Measurements from ENCODE around the gene NEIL3. TPM values are rescaled to one million over a fixed set of nuclear protein-coding genes. Genes with fewer than 3 reads are reported as not detected.

NEIL3 gene
- total and polyA plus RNA-seq, 2 donors (not counting 1 experiment from before 2014, with no cell fraction given): 4.5 to 5.2 TPM

GRCh38 chr4:177271091-177271490 lies 38.6 kb upstream of the NEIL3 start:
- no peak overlapping the region for H3K27ac ChIP-seq (ENCODE audit: insufficient read depth, low read length)
- no peaks in the 10 kb centered on the region for H3K79me2 ChIP-seq (ENCODE audit: control insufficient read depth, insufficient read depth, low read length)
- no peaks in the 10 kb centered on the region for H3K4me1 ChIP-seq (ENCODE audit: control insufficient read depth, extremely low read depth, insufficient read depth, low read length)
- H3K9me3 ChIP-seq (ENCODE audit: control insufficient read depth, insufficient read depth, low read depth, low read length): no peaks in the 10 kb centered on the region
- H3K36me3 ChIP-seq (ENCODE audit: control insufficient read depth, insufficient read depth, low read length): no peaks in the 10 kb centered on the region
- no peaks in the 10 kb centered on the region for H4K20me1 ChIP-seq (ENCODE audit: control insufficient read depth, extremely low read depth, insufficient read depth, low read length)
- no peaks in the 10 kb centered on the region for H3K27me3 ChIP-seq (ENCODE audit: control insufficient read depth, insufficient read depth, low read length)
- no peak overlapping the region for H3K9ac ChIP-seq (ENCODE audit: insufficient read depth, low read length)
- H3K4me3 ChIP-seq (replicated peaks in 1 of 4; ENCODE audit: control extremely low read depth in 1 of 4, insufficient read depth in 1 of 4, low read depth in 3 of 4, low read length in 4 of 4): no peak overlapping the region
- TF ChIP-seq CTCF (conservative IDR thresholded peaks at IDR 0.05 in 1 of 2, IDR thresholded peaks at IDR 0.05 in 1 of 2; ENCODE audit: low read depth in 1 of 2, low read length in 2 of 2) (no peak), EZH2 (IDR thresholded peaks at IDR 0.05; ENCODE audit: low read length, missing control alignments) (no peak)
- DNase-seq (ENCODE audit: low read depth in 2 of 2): no peak
- H2AFZ ChIP-seq (ENCODE audit: low read length): no peak overlapping the region
- H3K4me2 ChIP-seq (ENCODE audit: extremely low read depth, insufficient read depth, low read length): no peak overlapping the region

GRCh38 chr4:177271915-177272766 lies 37.5 kb upstream of the NEIL3 start:
- no peaks in the 10 kb centered on the region for H3K27me3 ChIP-seq (ENCODE audit: control insufficient read depth, insufficient read depth, low read length)
- no peak for DNase-seq (ENCODE audit: low read depth in 2 of 2)
- H2AFZ ChIP-seq (ENCODE audit: low read length): no peak overlapping the region
- H3K9ac ChIP-seq (ENCODE audit: insufficient read depth, low read length): no peak overlapping the region
- no peaks in the 10 kb centered on the region for H4K20me1 ChIP-seq (ENCODE audit: control insufficient read depth, extremely low read depth, insufficient read depth, low read length)
- H3K9me3 ChIP-seq (ENCODE audit: control insufficient read depth, insufficient read depth, low read depth, low read length): no peaks in the 10 kb centered on the region
- H3K27ac ChIP-seq (ENCODE audit: insufficient read depth, low read length): no peak overlapping the region
- no peaks in the 10 kb centered on the region for H3K4me1 ChIP-seq (ENCODE audit: control insufficient read depth, extremely low read depth, insufficient read depth, low read length)
- TF ChIP-seq CTCF (conservative IDR thresholded peaks at IDR 0.05 in 1 of 2, IDR thresholded peaks at IDR 0.05 in 1 of 2; ENCODE audit: low read depth in 1 of 2, low read length in 2 of 2): no peak
- TF ChIP-seq EZH2 (IDR thresholded peaks at IDR 0.05; ENCODE audit: low read length, missing control alignments): no peak
- no peaks in the 10 kb centered on the region for H3K36me3 ChIP-seq (ENCODE audit: control insufficient read depth, insufficient read depth, low read length)
- no peak overlapping the region for H3K4me3 ChIP-seq (replicated peaks in 1 of 4; ENCODE audit: control extremely low read depth in 1 of 4, insufficient read depth in 1 of 4, low read depth in 3 of 4, low read length in 4 of 4)
- no peaks in the 10 kb centered on the region for H3K79me2 ChIP-seq (ENCODE audit: control insufficient read depth, insufficient read depth, low read length)
- no peak overlapping the region for H3K4me2 ChIP-seq (ENCODE audit: extremely low read depth, insufficient read depth, low read length)

GRCh38 chr4:177275999-177276398 lies 33.7 kb upstream of the NEIL3 start:
- DNase-seq (ENCODE audit: low read depth in 2 of 2): no peak
- no peak overlapping the region for H3K9ac ChIP-seq (ENCODE audit: insufficient read depth, low read length)
- H3K27ac ChIP-seq (ENCODE audit: insufficient read depth, low read length): no peak overlapping the region
- H2AFZ ChIP-seq (ENCODE audit: low read length): no peak overlapping the region
- no peaks in the 10 kb centered on the region for H3K9me3 ChIP-seq (ENCODE audit: control insufficient read depth, insufficient read depth, low read depth, low read length)
- no peak overlapping the region for H3K4me3 ChIP-seq (replicated peaks in 1 of 4; ENCODE audit: control extremely low read depth in 1 of 4, insufficient read depth in 1 of 4, low read depth in 3 of 4, low read length in 4 of 4)
- H3K27me3 ChIP-seq (ENCODE audit: control insufficient read depth, insufficient read depth, low read length): no peaks in the 10 kb centered on the region
- H3K4me1 ChIP-seq (ENCODE audit: control insufficient read depth, extremely low read depth, insufficient read depth, low read length): no peaks in the 10 kb centered on the region
- no peaks in the 10 kb centered on the region for H3K36me3 ChIP-seq (ENCODE audit: control insufficient read depth, insufficient read depth, low read length)
- H4K20me1 ChIP-seq (ENCODE audit: control insufficient read depth, extremely low read depth, insufficient read depth, low read length): no peaks in the 10 kb centered on the region
- H3K4me2 ChIP-seq (ENCODE audit: extremely low read depth, insufficient read depth, low read length): no peak overlapping the region
- H3K79me2 ChIP-seq (ENCODE audit: control insufficient read depth, insufficient read depth, low read length): no peaks in the 10 kb centered on the region
- TF ChIP-seq EZH2 (IDR thresholded peaks at IDR 0.05; ENCODE audit: low read length, missing control alignments): no peak
- TF ChIP-seq CTCF (conservative IDR thresholded peaks at IDR 0.05 in 1 of 2, IDR thresholded peaks at IDR 0.05 in 1 of 2; ENCODE audit: low read depth in 1 of 2, low read length in 2 of 2): no peak
